GM19351 (cell line): ENCODE results near the gene GDPD1.
"Not testable (repeated sequence)": the region's sequence is repeated elsewhere in the genome, so short reads cannot be mapped to it uniquely, and the experiment has no call there.

Experiments
- ATAC-seq: cut with Tn5 transposase; IDR thresholded peaks from one replicate; pipeline ENCODE4 v1.9.1; 2021; ENCODE audit warnings: mild to moderate bottlenecking, moderate library complexity; ENCODE audit not compliant: unreplicated experiment

The GDPD1 gene

GRCh38 chr17:59311521-59311920 lies 91.2 kb downstream of the GDPD1 start:
- not testable (repeated sequence) for ATAC-seq

GRCh38 chr17:59315866-59316265 lies 95.6 kb downstream of the GDPD1 start:
- no peak for ATAC-seq
